NOMO-1 treated with DMSO at 0.1 percent for 48 hours (cell line): Measurements from ENCODE around the gene MYLK4.

Experiments used
- DNase-seq: peaks from one replicate; lab custom pipeline; 2025; ENCODE audit not compliant: unreplicated experiment; lab: John Stamatoyannopoulos, UW

Gene MYLK4

DNA sequence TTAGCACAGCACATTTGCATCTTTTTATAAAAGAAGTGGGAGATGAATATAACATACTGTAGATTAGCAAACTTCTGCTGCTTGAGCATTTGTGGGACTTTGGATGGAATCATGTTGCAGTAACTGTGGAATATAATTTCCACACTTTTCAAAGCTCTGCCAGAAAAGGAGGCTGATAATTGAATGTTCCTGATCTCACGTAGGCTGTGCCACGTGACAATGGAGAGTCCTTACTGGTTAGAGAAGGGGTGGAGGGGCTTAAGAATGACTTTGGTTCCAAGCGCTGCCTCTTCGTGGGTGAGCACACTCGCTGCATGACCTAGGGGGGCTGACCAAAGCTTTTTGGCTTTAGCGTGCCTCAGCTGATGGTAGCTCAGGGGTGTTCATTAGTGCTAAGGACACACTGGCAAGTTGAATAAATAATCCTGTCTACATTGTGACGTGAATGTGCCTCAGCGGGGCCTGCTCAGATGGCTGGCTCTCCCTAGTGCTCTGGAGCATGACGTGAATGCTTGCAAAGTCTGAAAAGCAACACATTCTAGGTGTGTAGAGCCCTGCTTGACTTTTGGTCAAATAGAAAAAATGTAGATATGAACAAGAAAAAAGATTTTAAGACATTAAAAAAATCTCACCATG lies 29.5 kb upstream of the MYLK4 start:
- DNase-seq, result no peak

DNA sequence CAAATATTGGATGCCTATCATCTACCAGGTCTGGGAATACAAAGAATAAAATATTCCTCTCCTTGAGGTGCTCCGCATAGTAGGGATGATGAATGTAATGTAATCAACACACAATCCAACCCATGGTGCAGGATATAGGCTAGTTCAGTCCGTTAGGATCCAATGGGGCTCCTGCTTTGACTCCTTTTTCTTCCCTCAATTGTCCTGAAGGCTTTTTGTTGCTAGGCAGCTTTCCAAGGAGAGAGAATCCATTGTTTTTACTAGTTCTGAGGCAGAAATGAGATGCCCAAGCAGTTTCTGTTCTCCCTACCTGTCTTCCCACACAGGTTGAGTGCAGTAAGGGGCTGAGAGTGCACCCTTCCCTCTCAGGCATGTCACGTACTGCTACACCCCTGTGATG lies 26.5 kb upstream of the MYLK4 start:
- no peak for DNase-seq

DNA sequence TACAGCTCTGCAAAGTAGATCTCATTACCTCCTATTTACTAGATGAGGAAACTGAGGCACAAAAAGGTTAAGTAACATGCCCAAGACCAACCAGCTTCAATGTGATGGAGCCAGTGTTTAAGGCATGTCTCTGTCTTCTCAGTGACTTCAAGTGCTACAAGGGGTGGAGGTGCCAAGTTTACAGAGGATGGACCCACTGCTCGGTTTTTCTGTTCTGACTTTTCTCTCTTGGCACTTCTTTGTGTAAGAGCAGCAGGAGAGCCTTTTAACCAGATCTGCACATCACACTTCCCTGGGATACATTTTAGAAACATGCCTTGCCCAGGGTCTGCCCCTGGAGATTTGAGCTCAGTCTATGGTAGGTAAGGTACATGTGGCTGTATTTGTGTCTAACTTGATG lies 24.3 kb upstream of the MYLK4 start:
- DNase-seq, result no peak

DNA sequence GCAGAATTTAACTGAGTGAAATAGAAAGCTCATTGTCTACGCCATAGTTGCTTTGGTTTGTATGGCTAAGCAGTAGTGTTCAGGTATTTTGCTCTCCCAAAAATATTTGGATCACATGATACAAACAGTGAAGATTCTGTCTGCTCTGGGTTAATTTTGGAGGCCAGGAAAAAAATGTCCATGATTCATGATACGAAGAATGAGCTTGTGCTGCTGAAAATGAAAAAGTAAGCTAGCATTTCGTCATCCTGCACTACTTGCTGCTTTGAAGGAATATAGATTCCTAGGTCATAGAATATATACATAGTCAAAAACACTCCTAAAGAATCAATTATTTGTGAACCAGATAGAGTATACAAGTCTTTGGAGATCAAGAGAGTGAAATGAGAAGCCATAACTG lies 22.7 kb upstream of the MYLK4 start:
- DNase-seq, result no peak

DNA sequence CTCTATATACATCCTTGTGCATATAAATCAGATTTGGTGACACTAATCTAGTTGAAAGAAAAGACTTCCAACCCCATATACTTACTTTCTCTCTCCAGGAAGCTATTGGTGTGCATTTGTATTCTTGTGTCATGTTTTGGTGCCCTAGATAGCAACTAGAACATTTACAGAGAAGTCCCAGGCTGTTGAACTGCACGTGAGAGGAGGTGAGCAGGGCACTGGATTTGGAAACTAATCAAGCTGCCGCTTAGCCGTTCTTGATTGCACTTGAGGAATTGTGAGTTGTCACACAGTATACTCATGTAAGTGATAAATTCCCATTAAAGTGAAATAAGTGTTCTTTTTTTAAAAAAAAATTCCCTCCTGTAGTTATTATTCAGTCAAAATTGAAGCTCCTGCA lies 22.1 kb upstream of the MYLK4 start:
- DNase-seq, result no peak

DNA sequence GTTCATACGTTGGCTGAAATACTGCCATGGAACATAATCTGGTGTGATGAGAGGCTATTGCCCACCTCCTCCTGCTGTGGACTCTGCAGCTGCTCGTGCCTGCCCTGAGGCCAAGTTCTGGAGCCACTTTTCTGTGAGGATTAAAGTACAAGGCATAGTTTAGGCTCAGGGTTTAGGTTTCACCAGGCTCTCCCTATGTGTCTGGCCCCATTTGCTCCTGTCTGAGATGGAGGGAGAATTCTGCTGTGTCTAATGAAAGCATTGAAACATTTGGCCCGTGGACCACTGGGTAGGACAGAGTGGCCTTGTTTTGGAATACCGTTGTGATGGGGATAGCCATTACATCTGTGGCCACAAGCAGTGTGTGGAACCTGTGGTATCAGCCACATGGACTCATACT lies 20.4 kb upstream of the MYLK4 start:
- no peak for DNase-seq

DNA sequence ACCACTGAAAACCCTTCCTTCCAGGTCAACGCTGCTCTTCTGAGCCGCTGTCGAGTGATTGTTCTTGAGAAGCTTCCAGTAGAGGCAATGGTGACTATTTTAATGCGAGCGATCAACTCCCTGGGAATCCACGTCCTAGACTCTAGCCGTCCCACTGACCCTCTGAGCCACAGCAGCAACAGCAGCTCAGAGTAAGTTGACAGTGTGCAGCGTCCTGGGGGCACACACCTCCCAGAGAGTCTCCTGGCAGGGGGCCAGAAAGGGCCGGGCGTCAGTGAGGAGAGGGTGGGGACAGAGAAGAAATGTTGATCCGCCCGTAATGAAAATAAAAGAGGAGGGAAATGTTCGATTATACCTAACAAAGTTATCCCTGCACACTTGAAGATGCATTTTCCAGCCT lies 19.4 kb upstream of the MYLK4 start:
- DNase-seq, result no peak

DNA sequence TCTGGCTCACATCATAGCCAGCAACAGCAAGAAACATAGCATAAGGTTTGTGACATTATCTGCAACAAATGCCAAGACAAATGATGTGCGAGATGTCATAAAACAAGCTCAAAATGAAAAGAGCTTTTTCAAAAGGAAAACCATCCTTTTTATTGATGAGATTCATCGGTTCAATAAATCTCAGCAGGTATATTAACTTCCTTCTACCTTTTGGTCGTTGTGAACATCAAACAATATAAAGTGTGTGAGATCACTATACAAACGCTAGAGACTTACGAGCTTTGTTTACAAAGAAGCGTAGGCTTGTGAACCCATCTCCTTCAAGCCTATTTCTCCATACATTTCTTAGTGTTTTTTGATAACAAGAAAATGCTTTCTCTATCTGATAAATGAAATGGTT lies 18.0 kb upstream of the MYLK4 start:
- DNase-seq, result no peak

DNA sequence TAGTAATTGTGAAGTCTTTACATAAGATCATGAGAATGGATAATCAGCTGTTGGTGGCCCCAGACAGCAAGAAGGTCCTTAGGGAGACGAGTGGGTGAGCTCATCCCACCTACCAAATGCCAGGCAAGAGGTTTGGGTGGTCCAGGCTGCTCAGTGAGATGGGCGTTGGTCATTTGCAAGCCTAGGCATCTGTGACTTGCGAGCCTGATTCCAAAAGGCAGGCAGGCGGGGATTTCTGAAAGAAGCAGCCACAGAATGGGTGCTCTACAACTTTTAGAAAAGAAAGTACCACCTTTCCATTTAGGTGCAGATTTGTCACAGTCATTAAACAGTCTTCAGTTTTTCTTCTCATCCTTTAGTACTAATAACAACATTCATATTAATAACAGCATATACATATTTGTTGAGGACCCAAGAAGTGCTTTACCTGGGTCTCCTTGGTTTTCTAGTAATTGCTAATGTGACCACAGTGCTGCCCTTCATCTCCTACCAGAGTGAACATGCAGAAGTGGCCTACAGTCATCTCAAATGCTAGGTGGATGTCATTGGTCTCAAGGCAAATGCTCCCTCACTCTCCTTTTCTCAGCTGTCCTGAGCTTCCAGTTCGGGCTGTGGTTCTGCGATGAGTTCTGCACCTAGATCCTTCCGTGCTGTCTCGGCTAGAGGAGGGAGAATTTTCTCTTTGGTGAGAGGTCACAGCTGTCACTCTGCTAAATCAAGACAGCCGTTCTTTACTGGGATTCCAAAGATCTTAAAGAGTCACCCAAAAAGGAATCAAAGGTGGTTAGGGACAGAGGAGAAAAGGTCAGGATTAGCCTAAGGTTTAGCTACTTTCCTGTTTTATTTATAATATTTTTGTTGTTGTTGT lies 17.2 kb upstream of the MYLK4 start:
- DNase-seq, result no peak

DNA sequence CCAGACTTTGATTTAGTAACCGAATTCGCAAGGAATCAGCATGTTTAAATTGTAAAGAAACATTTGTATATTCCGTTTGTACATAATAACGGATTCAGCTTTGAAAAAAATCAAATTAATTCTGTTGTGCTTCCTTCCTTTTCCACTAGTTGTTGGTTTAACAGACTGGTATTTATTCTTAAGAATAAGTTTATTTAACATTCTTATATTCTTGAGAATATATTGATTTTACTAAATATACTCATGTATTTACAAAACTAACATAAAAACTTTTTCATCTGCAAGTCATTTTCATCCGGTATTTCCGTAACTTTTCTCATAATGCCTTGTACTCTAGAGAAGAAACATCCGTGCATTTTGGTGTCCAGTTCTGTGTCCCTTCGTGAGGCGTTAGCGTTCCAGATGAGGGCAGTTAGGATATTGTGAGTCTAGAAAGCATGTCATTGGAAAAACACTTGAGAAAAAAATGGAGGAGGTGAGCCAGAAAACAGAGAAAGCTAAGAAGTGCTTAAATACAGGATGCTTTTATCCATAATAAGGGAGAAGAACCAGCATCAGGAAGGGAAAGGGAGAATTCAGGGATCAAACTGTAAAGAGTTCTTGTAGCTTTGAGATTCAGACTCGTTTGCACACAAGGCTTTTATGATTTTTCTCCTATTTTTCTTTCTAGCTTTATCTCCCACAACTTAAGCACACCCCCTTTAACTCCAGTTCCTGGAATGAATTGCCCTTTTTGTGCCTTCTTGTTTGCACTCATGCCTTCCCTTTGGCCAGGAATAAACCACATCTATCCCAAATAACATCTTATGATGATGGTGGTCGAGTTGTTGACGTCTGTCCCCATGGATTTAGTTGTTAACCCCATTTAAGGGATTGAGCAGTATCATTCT lies 16.3 kb upstream of the MYLK4 start:
- DNase-seq, result no peak

DNA sequence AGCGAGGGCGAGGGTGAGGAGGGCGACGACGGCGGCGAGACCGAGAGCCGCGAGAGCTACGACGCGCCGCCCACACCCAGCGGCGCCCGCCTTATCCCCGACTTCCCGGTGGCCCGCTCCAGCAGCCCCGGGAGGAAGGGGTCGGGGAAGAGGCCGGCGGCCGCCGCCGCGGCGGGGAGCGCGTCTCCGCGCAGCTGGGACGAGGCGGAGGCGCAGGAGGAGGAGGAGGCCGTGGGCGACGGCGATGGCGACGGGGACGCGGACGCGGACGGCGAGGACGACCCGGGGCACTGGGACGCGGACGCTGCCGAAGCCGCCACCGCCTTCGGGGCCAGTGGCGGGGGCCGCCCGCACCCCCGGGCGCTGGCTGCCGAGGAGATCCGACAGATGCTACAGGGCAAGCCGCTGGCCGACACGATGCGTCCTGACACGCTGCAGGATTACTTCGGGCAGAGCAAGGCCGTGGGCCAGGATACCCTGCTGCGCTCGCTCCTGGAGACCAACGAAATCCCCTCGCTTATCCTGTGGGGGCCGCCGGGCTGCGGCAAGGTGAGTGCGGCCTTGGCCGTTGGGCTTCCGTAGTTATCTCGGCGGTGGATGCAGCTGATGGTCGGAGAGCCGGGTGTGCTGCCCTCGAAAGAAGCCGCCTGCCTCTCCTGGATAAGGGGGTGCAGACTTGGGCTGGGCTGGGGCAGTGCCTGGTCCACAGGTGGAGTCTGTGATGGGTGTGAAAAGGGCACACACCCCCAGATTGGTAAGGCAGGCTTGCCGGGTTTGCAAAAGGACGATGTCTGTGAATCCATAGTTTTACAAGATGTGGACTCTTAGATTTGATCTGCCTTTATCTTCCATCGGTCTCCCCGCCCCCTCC lies 15.4 kb upstream of the MYLK4 start:
- peak; percentile 37 for DNase-seq

DNA sequence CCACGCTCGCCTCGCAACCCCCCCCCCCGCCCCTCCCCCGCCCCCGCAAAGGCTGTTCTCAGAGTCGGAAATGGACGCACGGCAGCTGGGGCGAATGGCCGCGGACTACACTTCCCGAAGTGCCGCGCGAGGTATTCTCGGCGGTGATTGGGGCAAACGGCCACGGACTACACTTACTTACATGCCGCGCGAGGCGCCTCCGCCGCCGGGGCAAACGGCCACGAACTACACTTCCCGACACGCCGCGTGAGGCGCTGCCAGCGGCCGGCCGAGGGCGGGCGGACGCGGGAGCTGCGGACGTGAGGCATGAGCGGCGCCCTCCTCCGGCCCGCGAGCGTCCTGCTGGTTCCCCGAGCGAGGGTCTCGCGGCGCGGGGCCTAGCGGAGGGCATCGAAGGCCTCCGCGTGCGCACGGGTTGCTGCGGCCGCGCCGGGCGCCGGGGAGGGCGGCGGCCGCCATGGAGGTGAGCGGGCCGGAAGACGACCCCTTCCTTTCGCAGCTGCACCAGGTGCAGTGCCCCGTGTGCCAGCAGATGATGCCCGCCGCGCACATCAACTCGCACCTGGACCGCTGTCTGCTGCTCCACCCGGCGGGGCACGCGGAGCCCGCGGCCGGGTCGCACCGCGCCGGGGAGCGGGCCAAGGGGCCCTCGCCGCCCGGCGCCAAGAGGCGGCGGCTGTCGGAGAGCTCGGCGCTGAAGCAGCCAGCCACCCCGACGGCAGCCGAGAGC lies 14.6 kb upstream of the MYLK4 start, which contains the start of gene WRNIP1:
WRNIP1 (plus strand) TSS at position 228 of the 730 bp plus-strand sequence; CDS start at position 458, 230 bp downstream.
- DNase-seq, result peak; percentile 98

DNA sequence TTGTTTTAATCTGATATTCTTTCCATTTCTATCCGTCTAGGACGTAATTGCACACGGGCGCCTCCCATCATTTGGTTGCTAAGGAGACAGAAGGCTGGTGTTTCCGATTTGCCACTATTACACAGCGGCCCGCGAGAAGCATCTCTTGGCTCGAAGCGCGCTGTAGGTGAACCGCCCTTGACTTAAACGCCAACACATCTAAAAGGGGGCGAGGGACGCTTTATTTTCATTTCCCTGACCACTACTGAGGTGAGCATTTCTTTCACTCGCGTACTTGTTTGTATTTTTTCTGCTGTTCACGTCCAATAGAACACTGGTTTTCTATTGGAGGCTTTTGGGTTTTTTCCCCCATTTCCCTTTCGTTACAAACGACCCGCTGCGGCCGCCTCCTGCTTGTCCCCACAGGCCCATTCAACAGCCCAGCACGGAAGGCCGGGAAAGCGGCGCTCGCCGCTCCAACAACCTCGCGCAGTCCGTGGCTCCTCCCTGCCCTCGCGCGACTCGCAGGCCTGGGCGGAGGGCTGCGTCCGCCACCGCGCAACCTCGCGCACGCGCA lies 14.0 kb upstream of the MYLK4 start:
- DNase-seq, result peak; percentile 74

DNA sequence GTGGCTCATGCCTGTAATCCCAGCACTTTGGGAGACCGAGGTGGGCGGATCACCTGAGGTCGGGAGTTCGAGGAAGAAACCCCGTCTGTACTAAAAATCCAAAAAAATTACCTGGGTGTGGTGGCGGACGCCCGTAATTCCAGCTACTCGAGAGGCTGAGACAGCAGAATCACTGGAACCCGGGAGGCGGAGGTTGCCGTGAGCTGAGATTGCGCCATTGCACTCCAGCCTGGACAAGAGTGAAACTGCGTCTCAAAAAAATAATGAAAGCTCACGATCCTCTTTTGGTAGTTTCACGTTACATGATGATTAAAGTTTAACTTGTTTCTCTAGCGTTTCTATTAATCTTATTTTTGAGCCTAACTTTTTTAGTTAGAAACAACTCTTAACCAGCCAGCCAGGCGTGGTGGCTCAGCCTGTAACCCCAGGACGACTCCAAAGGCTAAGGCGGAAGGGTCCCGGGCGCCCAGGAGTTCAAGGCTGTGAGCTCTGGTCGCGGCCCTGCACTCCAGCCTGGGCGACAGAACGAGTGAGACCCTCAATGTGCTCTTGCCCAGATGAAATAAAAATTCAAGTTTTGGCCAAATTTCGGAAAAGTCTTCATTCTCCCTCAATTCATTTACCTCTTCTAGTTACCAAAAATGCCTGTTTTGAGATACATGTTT lies 13.3 kb upstream of the MYLK4 start:
- DNase-seq, result peak; percentile 58

DNA sequence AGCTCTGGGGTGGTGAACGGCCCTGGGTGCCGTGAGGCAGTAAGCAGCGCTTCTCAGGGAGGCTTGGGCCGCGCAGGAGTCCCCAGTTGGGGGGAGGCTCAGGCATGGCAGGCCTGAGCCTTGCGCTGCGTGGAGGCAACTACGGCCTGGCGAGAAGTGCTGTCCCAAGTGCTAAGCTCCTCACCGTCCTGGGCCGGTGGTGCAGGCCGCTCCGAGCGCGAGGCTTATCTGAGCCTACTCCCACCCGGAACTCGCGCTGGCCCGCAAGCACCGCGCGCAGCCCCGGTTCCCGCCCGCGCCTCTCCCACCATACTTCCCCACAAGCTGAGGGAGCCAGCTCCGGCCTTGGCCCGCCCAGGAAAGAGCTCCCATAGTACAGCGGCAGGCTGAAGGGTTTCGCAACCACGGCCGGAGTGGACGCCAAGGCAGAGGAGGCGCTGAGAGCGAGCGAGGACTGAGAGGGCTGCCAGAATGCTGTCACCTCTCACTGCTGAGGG lies 12.7 kb upstream of the MYLK4 start:
- peak; percentile 58 for DNase-seq

DNA sequence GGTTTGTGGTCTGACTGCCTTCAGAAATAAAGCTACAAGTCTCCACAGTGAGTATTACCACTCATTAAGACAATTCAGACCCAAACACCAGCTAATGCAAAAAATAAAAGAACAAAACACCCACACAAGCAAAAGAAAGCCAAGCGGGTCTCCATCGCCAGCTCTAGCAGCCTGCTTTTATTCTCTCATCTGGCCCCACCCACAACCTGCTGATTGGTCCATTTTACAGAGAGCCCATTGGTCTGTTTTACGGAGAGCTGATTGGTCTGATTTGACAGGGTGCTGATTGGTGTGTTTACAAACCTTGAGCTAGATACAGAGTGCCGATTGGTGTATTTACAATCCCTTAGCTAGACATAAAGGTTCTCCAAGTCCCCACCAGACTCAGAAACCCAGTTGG lies 12.1 kb upstream of the MYLK4 start:
- peak; percentile 36 for DNase-seq

DNA sequence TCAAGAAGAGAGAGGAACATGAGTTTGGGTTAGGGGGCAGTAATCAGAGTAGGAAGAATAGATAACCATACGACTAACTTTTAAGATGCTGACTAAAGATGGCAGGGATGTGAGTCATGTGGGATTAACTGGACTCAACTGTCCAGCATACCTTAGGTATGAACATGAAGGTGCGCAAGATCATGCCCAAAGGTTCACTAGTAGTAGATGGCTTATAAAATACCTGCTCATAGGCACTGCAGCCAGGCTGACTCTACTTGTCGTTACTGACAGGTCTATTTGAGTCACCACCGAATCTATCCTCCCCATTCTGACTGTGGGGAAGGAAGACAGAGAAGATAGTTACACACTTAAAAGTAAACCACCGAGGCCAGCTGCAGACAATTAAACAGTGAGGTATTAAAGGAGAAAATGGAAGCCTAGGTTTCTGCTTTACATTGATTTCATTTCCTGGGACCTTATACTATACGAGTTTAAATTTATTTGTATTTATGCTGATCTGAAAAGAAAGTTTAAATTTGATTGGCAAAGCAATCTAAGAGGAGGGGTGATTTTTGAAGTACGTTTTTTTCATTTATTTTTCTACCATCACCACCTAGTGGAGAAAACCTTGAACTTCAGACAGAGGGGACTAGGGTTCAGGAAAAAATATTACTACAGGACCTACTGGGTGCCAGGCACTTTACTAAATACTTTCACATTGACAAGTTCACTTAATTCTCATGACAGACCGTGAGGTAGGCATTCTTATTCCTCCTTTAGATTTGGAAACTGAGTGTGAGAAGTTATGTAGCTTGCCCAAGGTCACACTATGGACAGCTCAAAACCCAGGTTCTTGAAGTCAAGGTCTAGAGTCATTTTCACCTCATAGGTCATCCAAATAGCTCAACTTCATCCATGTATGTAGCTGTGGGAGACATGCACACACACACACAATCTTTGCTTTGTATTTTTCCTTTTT lies 10.4 kb upstream of the MYLK4 start:
- DNase-seq, result no peak

DNA sequence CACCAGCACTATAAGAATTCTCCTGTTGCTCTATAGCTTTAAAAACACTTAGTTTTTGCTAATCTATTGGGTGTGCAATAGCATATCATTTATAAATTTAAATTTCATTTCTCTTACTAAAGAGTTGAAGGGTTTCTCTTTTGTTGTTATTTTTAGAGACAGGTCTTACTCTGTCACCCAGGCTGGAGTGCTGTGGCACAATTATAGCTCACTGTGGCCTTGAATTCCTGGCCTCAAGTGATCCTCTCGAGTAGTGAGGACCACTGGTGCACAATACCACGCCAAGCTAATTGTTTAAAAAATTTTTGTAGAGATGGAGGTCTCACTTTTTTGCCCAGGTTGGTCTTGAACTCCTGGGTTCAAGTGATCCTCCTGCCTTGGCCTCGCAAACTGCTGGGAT lies 8.3 kb upstream of the MYLK4 start:
- DNase-seq, result no peak
